Liver (tissue), 3 donors: ENCODE results near the gene GIPC2.

Source experiments
- EGR1 ChIP-seq, 2 donors: IDR thresholded peaks; 2 replicates each; pipeline ENCODE4 v1.6.1; 2016 to 2018; ENCODE audit warnings: antibody characterized with exemption in 2 of 2, low read depth in 2 of 2
- FOXA1 ChIP-seq: IDR thresholded peaks from 2 replicates; pipeline ENCODE4 v1.6.1; 2016; ENCODE audit warnings: antibody characterized with exemption
- FOXA2 ChIP-seq: IDR thresholded peaks from 2 replicates; pipeline ENCODE4 v1.6.1; 2016; ENCODE audit warnings: antibody characterized with exemption
- GABPA ChIP-seq, 2 donors: IDR thresholded peaks in 1 of 2; conservative IDR thresholded peaks in 1 of 2; 2 replicates each; pipeline ENCODE4 v1.6.1; 2016; ENCODE audit warnings: antibody characterized with exemption in 2 of 2, mild to moderate bottlenecking in 1 of 2, moderate library complexity in 1 of 2
- HNF4A ChIP-seq, 2 donors: conservative IDR thresholded peaks; 2 replicates each; pipeline ENCODE4 v1.6.1; 2016; ENCODE audit warnings: antibody characterized with exemption in 2 of 2, mild to moderate bottlenecking in 2 of 2
- JUND ChIP-seq, 2 donors: IDR thresholded peaks; 2 replicates each; pipeline ENCODE4 v1.6.1; 2016; ENCODE audit warnings: antibody characterized with exemption in 2 of 2
- NR2F2 ChIP-seq: IDR thresholded peaks from 2 replicates; pipeline ENCODE4 v1.6.1; 2016; ENCODE audit warnings: antibody characterized with exemption
- RAD21 ChIP-seq, 2 donors: IDR thresholded peaks; 2 replicates each; pipeline ENCODE4 v1.6.1; 2016; ENCODE audit warnings: antibody characterized with exemption in 2 of 2, mild to moderate bottlenecking in 2 of 2
- SP1 ChIP-seq: IDR thresholded peaks from 2 replicates; pipeline ENCODE4 v1.6.1; 2018; ENCODE audit warnings: antibody characterized with exemption, mild to moderate bottlenecking
- TAF1 ChIP-seq: conservative IDR thresholded peaks from 2 replicates; pipeline ENCODE4 v1.6.1; 2016; ENCODE audit warnings: antibody characterized with exemption, mild to moderate bottlenecking
- YY1 ChIP-seq: IDR thresholded peaks from 2 replicates; pipeline ENCODE4 v1.6.1; 2016; ENCODE audit warnings: antibody characterized with exemption, mild to moderate bottlenecking
- TF ChIP-seq, protein P1 (sequence below): fragments of 150-350 bp; IDR thresholded peaks from 2 replicates; pipeline ENCODE4 v1.5.1; 2017; ENCODE audit warnings: improper control_type of control experiment, low read depth, low read length; ENCODE audit not compliant: missing input control
- TF ChIP-seq, protein P2 (sequence below): IDR thresholded peaks from 2 replicates; pipeline ENCODE4 v1.6.1; 2016; ENCODE audit warnings: antibody characterized with exemption, mild to moderate bottlenecking
- TF ChIP-seq, protein P3 (sequence below): IDR thresholded peaks from 2 replicates; pipeline ENCODE4 v1.6.1; 2016; ENCODE audit warnings: antibody characterized with exemption
- donor health status: healthy.
- donor health status: healthy.

DNA sequence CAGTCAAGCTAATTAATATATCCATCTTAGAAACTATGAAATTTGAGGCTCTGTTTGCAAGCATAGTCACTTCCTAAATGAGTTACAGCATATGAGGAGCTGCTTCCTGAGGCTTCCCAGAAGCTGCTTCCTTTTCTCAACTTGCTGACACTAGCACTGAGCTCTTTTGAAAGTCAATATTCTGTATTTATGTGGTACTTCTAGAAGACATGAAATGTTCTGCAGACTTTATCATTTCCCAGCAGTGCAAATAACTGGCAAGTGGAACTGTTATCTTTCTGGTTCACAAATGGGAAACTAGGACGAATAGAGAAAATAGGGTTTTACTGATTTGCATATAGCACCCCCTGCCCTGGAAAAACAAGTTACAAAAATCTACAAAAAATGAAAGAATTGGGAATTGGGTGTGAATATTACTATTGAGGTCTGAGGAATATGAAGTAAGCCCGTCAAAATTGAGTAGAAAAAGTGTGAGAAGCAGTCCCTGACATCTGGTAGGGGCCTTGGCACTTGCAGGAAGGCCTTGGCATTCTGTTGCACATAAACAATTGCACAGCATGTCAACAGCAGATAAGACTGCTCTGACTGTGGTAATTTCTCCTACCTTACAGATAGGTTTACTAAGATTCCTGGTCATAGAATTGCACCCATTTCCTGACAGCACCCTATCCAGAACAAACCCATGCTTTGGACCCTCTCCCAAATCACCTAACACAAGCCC lies 7.1 kb downstream of the GIPC2 start:
- TF ChIP-seq TAF1 (no peak), FOXA2 (no peak), RAD21 (IDR thresholded peaks at IDR 0.05) (peak in 1 of 2 donors; percentile 4), FOXA1 (no peak), JUND (IDR thresholded peaks at IDR 0.05) (no peak), SP1 (no peak), EGR1 (IDR thresholded peaks at IDR 0.05; ENCODE audit: low read depth in 2 of 2) (no peak), YY1 (no peak), HNF4A (conservative IDR thresholded peaks at IDR 0.05) (no peak), NR2F2 (no peak), GABPA (IDR thresholded peaks at IDR 0.05 in 1 of 2, conservative IDR thresholded peaks at IDR 0.05 in 1 of 2) (no peak)
- TF ChIP-seq, protein P1, sequence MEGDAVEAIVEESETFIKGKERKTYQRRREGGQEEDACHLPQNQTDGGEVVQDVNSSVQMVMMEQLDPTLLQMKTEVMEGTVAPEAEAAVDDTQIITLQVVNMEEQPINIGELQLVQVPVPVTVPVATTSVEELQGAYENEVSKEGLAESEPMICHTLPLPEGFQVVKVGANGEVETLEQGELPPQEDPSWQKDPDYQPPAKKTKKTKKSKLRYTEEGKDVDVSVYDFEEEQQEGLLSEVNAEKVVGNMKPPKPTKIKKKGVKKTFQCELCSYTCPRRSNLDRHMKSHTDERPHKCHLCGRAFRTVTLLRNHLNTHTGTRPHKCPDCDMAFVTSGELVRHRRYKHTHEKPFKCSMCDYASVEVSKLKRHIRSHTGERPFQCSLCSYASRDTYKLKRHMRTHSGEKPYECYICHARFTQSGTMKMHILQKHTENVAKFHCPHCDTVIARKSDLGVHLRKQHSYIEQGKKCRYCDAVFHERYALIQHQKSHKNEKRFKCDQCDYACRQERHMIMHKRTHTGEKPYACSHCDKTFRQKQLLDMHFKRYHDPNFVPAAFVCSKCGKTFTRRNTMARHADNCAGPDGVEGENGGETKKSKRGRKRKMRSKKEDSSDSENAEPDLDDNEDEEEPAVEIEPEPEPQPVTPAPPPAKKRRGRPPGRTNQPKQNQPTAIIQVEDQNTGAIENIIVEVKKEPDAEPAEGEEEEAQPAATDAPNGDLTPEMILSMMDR: no peak
- TF ChIP-seq, protein P2, sequence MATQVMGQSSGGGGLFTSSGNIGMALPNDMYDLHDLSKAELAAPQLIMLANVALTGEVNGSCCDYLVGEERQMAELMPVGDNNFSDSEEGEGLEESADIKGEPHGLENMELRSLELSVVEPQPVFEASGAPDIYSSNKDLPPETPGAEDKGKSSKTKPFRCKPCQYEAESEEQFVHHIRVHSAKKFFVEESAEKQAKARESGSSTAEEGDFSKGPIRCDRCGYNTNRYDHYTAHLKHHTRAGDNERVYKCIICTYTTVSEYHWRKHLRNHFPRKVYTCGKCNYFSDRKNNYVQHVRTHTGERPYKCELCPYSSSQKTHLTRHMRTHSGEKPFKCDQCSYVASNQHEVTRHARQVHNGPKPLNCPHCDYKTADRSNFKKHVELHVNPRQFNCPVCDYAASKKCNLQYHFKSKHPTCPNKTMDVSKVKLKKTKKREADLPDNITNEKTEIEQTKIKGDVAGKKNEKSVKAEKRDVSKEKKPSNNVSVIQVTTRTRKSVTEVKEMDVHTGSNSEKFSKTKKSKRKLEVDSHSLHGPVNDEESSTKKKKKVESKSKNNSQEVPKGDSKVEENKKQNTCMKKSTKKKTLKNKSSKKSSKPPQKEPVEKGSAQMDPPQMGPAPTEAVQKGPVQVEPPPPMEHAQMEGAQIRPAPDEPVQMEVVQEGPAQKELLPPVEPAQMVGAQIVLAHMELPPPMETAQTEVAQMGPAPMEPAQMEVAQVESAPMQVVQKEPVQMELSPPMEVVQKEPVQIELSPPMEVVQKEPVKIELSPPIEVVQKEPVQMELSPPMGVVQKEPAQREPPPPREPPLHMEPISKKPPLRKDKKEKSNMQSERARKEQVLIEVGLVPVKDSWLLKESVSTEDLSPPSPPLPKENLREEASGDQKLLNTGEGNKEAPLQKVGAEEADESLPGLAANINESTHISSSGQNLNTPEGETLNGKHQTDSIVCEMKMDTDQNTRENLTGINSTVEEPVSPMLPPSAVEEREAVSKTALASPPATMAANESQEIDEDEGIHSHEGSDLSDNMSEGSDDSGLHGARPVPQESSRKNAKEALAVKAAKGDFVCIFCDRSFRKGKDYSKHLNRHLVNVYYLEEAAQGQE: no peak
- TF ChIP-seq, protein P3, sequence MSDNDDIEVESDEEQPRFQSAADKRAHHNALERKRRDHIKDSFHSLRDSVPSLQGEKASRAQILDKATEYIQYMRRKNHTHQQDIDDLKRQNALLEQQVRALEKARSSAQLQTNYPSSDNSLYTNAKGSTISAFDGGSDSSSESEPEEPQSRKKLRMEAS: no peak
